Stomach smooth muscle (tissue), 2 donors: Measurements from ENCODE around the gene HOXC12.
A peak's percentile ranks its signal among the peaks of the same experiment; 100 is the strongest.

Experiments used
- H3K27ac ChIP-seq: one replicate; pipeline ENCODE4 v1.7.0; 2013; ENCODE audit warnings: mild to moderate bottlenecking, low read length, inconsistent platforms
- H3K27me3 ChIP-seq, 2 donors: one replicate each; pipeline ENCODE4 v1.7.0; 2013; ENCODE audit warnings: low read length in 2 of 2; ENCODE audit not compliant: insufficient read depth in 2 of 2, control insufficient read depth in 1 of 2
- H3K36me3 ChIP-seq, 2 donors: one replicate each; pipeline ENCODE4 v1.7.0; 2013; ENCODE audit warnings: low read length in 2 of 2; ENCODE audit not compliant: control insufficient read depth in 2 of 2, insufficient read depth in 2 of 2
- H3K4me1 ChIP-seq: one replicate; pipeline ENCODE4 v1.7.0; 2013; ENCODE audit warnings: low read length; ENCODE audit not compliant: control insufficient read depth, insufficient read depth
- H3K4me3 ChIP-seq, 2 donors: one replicate each; pipeline ENCODE4 v1.7.0; 2013; ENCODE audit warnings: low read length in 2 of 2
- H3K9ac ChIP-seq, 2 donors: one replicate each; pipeline ENCODE4 v1.7.0; 2013; ENCODE audit warnings: low read length in 2 of 2, mild to moderate bottlenecking in 1 of 2
- H3K9me3 ChIP-seq, 2 donors: one replicate each; pipeline ENCODE4 v1.7.0; 2013; ENCODE audit warnings: low read length in 2 of 2; ENCODE audit not compliant: control insufficient read depth in 2 of 2
- donor health status: healthy.
- donor health status: Pancreatic carcinoma.

HOXC12 gene

GRCh38 chr12:53980802-53981496 is 26.2 kb downstream of the HOXC12 start:
- no peak overlapping the region for H3K9ac ChIP-seq
- no peaks in the 10 kb centered on the region for H3K36me3 ChIP-seq
- no peak overlapping the region for H3K27ac ChIP-seq
- H3K27me3 ChIP-seq: peaks cover 86 to 92% of the 10 kb centered on the region in 2 donors
- H3K4me3 ChIP-seq: no peak overlapping the region
- peaks cover 13% of the 10 kb centered on the region for H3K4me1 ChIP-seq
- H3K9me3 ChIP-seq: no peaks in the 10 kb centered on the region

DNA sequence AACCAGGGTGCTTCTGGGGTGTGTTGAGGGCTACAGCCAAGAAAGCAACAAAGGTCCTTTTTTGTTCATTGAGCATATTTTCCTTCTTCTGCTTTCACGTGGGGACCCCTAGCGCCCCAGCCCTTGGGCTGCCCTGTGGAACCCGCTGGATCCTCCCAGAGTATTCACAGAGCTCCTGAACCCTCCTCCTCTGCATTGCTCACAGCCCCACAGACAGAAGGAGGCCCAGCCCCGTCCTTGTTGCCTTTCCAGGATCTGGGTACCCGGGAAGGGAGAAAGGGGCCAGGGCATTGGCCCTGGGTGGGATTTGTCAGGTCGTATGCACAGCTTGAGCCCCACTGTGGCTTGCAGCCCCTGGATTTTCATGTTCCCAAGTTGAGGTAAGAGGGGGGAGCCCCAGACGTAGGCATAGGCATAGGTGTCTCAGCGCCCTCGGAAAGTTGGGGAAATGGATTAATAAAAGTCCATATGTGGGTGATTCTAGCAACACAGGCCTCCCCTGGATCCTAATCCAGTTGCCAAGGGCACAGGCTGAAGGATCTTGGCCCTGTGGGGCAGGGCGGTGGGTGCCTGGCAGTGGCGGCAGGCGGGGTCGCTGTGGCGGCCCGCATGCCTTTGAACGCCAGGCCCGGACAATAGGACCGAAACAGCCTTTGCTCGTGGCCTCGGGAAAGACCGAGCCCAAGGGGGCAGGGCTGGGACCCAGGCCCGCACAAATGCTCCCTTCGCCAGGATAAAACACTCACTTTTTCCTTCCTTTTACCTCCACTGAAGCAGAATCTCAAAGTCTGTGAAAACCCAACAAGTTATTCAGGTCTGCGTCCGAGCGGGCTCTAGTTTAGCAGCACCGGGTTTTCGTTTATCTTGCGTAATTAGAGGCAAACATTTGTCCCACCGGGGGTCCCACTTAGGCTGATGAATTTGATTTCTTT is 27.2 kb downstream of the HOXC12 start:
- no peak overlapping the region for H3K4me3 ChIP-seq
- no peaks in the 10 kb centered on the region for H3K36me3 ChIP-seq
- H3K27ac ChIP-seq: no peak overlapping the region
- peaks cover 18% of the 10 kb centered on the region for H3K4me1 ChIP-seq
- peaks cover 87 to 92% of the 10 kb centered on the region in 2 donors for H3K27me3 ChIP-seq
- no peak overlapping the region for H3K9ac ChIP-seq
- H3K9me3 ChIP-seq: no peaks in the 10 kb centered on the region

GRCh38 chr12:53982648-53983567 is 28.2 kb downstream of the HOXC12 start:
- no peak overlapping the region for H3K9ac ChIP-seq
- H3K4me3 ChIP-seq: no peak overlapping the region
- H3K9me3 ChIP-seq: no peaks in the 10 kb centered on the region
- peaks cover 87 to 92% of the 10 kb centered on the region in 2 donors for H3K27me3 ChIP-seq
- H3K4me1 ChIP-seq: peaks cover 18% of the 10 kb centered on the region
- H3K36me3 ChIP-seq: no peaks in the 10 kb centered on the region
- H3K27ac ChIP-seq: no peak overlapping the region

DNA sequence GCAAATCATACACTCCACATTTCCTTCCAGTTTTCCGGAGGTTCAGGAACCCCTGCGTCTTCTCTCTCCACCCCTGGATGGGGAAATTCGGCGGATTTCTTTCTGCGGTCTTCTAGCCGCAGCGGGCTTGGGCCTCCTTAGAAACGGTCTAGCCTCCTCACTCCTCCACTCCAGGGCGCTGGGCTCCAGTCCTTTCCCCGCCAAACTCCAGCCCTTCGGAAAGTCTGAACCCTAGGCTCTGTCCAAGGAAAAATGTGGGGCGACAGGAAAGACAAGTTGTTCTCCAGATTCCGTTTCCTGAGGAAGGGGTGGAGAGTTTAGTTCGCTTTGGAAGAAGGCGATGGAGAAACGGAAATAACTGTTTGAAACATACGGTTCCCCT is 28.9 kb downstream of the HOXC12 start:
- no peaks in the 10 kb centered on the region for H3K9me3 ChIP-seq
- no peak overlapping the region for H3K9ac ChIP-seq
- peaks cover 88 to 94% of the 10 kb centered on the region in 2 donors for H3K27me3 ChIP-seq
- H3K36me3 ChIP-seq: no peaks in the 10 kb centered on the region
- H3K4me3 ChIP-seq: no peak overlapping the region
- H3K4me1 ChIP-seq: peaks cover 18% of the 10 kb centered on the region
- no peak overlapping the region for H3K27ac ChIP-seq

- Histone ChIP-seq H3K4me1 (peaks cover 18% of the 10 kb centered on the region), H3K27ac (no peak overlapping the region), H3K9ac (no peak overlapping the region), H3K36me3 (no peaks in the 10 kb centered on the region), H3K4me3 (no peak overlapping the region), H3K9me3 (no peaks in the 10 kb centered on the region), H3K27me3 (peaks cover 88 to 94% of the 10 kb centered on the region in 2 donors)
Observed at GRCh38 chr12:53983950-53984572, 29.4 kb downstream of the HOXC12 start.

DNA sequence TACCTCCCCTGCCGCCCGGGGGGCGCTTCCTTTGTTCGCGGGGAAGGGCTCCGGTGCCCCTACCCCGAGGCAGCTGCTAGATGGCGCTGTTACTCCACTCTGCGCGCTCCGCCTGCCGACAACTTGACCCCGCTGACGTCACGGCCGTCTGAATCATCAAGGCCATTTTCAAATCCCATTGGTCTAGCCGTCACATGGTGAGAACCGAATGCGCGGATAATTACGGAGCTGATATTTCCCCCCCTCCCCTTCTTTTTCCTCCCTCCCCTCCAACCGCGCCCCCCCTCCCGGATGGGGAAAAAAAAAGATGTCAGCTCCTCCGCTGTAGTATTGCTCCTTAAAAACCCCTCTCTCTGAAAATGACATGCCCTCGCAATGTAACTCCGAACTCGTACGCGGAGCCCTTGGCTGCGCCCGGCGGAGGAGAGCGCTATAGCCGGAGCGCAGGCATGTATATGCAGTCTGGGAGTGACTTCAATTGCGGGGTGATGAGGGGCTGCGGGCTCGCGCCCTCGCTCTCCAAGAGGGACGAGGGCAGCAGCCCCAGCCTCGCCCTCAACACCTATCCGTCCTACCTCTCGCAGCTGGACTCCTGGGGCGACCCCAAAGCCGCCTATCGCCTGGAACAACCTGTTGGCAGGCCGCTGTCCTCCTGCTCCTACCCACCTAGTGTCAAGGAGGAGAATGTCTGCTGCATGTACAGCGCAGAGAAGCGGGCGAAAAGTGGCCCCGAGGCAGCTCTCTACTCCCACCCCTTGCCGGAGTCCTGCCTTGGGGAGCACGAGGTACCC is 30.4 kb downstream of the HOXC12 start, which contains the start of gene HOXC10:
Gene HOXC10 (plus strand): TSS at position 246 of the 791 bp plus-strand sequence. CDS start 114 bp downstream, at position 360.
- Histone ChIP-seq H3K36me3 (no peaks in the 10 kb centered on the region), H3K27me3 (peaks cover 87 to 94% of the 10 kb centered on the region in 2 donors), H3K4me1 (peaks cover 18% of the 10 kb centered on the region), H3K27ac (no peak within 1 kb of the TSS), H3K4me3 (peak within 1 kb of the TSS in 1 of 2 donors; percentile 29), H3K9ac (no peak within 1 kb of the TSS), H3K9me3 (no peaks in the 10 kb centered on the region)

GRCh38 chr12:53985692-53985993 is 30.9 kb downstream of the HOXC12 start:
- H3K9ac ChIP-seq: no peak overlapping the region
- H3K36me3 ChIP-seq: no peaks in the 10 kb centered on the region
- H3K4me3 ChIP-seq: peak overlapping the region in 1 of 2 donors; percentile 22
- H3K9me3 ChIP-seq: no peaks in the 10 kb centered on the region
- H3K4me1 ChIP-seq: peaks cover 18% of the 10 kb centered on the region
- no peak overlapping the region for H3K27ac ChIP-seq
- peaks cover 90 to 97% of the 10 kb centered on the region in 2 donors for H3K27me3 ChIP-seq

DNA sequence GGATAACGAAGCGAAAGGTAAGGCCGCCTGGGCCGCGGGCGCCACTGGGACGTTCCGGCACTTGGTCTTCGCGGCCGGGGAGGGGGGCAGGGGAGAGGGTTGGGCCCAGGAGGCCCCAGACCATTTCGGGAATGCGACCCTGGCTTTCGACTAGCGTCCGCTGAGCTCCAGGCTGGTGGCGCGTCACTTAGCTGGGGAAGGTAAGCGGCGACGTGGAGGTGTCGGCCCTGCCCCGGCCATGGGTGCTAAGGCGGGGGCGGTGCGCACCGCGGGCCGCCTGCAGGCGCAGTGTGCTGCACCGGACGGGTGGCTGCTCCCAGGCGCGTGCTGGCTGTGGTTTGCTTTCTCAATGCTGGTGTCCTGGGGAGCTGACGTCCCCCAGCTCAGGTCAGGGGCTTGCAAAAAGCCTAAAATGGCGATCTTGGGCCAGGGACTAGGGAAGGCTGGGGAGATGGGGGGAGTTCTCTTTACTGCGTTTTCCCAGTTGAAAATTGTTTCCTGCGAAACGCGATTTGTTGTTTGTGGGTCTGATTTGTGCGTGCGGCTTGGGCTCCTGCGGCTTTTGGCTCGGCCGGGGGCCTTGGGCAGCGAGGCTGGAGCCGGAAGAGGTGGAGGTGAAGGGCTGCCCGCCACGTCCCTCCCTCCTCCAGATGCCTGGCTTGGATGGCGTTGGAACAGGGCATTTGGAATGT is 31.4 kb downstream of the HOXC12 start:
- Histone ChIP-seq H3K4me3 (peak overlapping the region in 1 of 2 donors; percentile 22), H3K36me3 (no peaks in the 10 kb centered on the region), H3K27ac (no peak overlapping the region), H3K9ac (no peak overlapping the region), H3K4me1 (peaks cover 18% of the 10 kb centered on the region), H3K9me3 (no peaks in the 10 kb centered on the region), H3K27me3 (peaks cover 90 to 97% of the 10 kb centered on the region in 2 donors)

DNA sequence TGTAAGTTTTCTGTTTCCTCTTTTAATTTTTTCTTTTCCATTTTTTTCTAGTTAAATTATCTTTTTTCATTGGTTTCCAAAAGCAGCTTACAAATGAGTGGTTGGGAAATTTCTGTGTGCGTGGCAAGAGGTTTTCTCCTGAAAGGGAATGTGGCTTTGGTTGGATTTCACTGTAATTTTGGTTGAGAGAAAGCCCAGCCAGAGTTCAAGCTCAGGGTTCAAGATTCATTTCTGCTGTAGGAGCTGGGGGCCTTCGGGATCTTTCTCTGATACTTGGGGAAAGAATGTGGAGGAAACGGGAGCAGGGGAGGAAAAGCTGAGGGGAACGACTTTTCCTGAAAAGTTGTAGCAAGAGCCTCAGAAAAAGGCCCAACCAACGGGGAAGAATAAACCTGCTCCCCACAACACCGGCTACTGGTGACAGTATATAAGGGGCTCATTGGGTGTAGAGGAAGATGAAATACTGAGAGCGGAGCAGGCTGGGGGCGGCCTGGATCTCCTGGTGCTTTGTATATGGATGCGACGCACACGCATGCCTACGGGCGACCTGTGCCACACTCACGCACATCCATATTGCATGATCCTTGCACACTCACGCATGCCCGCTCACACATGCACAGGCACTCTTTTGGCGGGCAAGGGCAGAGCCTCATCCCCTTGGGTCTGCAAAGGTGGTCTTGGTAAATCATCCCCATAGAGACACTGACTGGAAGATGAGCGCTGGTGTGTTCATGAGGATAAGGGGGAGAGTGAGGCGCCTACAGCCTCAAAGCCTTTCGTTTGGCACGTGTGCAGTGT is 32.2 kb downstream of the HOXC12 start:
- Histone ChIP-seq H3K4me3 (no peak overlapping the region), H3K9me3 (no peaks in the 10 kb centered on the region), H3K9ac (no peak overlapping the region), H3K27ac (no peak overlapping the region), H3K36me3 (no peaks in the 10 kb centered on the region), H3K4me1 (peaks cover 18% of the 10 kb centered on the region), H3K27me3 (peaks cover 91 to 98% of the 10 kb centered on the region in 2 donors)
